ENCODE measurements around the gene ITPRIPL1. TPM values are rescaled to one million over a fixed set of nuclear protein-coding genes. Genes with fewer than 3 reads are reported as not detected.

ITPRIPL1 gene
- total and polyA plus RNA-seq, 8 donors: 1.3 to 6.1 (median 5.0) TPM

GRCh38 chr2:96315400-96316071 lies 9.6 kb upstream of the ITPRIPL1 start:
- peaks cover 0 to 16% of the 10 kb centered on the region in 2 donors for H3K4me1 ChIP-seq
- DNase-seq: no peak
- ATAC-seq: no peak
- H3K9me3 ChIP-seq: no peaks in the 10 kb centered on the region
- H3K27ac ChIP-seq: no peak overlapping the region
- intact Hi-C loops (cut with DNase I): no loop called here
- H3K36me3 ChIP-seq: no peaks in the 10 kb centered on the region
- H3K4me3 ChIP-seq: no peak overlapping the region
- TF ChIP-seq CTCF (IDR thresholded peaks at IDR 0.05): no peak
- H3K27me3 ChIP-seq: peaks cover 0 to 14% of the 10 kb centered on the region in 2 donors

- no peak for TF ChIP-seq CTCF (IDR thresholded peaks at IDR 0.05)
- Histone ChIP-seq H3K27ac (no peak overlapping the region), H3K27me3 (peaks cover 7 to 28% of the 10 kb centered on the region in 2 donors), H3K36me3 (no peaks in the 10 kb centered on the region), H3K9me3 (no peaks in the 10 kb centered on the region), H3K4me1 (peaks cover 3 to 30% of the 10 kb centered on the region in 2 donors), H3K4me3 (no peak overlapping the region)
- ATAC-seq (no peak), DNase-seq (no peak)
- intact Hi-C loops (cut with DNase I): no loop called here
Observed at GRCh38 chr2:96316999-96317398, 8.1 kb upstream of the ITPRIPL1 start.

GRCh38 chr2:96317584-96317997 lies 7.5 kb upstream of the ITPRIPL1 start:
- no peak overlapping the region for H3K27ac ChIP-seq
- no peak for DNase-seq
- intact Hi-C loops (cut with DNase I): no loop called here
- ATAC-seq: no peak
- TF ChIP-seq CTCF (IDR thresholded peaks at IDR 0.05): no peak
- peaks cover 3 to 33% of the 10 kb centered on the region in 2 donors for H3K4me1 ChIP-seq
- H3K36me3 ChIP-seq: no peaks in the 10 kb centered on the region
- H3K4me3 ChIP-seq: no peak overlapping the region
- H3K9me3 ChIP-seq: no peaks in the 10 kb centered on the region
- H3K27me3 ChIP-seq: peaks cover 8 to 34% of the 10 kb centered on the region in 2 donors

- H3K27ac ChIP-seq: no peak overlapping the region
- intact Hi-C loops (cut with DNase I): no loop called here
- DNase-seq (no peak), ATAC-seq (no peak)
- no peak for TF ChIP-seq CTCF (IDR thresholded peaks at IDR 0.05)
- H3K27me3 ChIP-seq: peaks cover 18 to 46% of the 10 kb centered on the region in 2 donors
- H3K4me1 ChIP-seq: peaks cover 3 to 33% of the 10 kb centered on the region in 2 donors
- H3K4me3 ChIP-seq: no peak overlapping the region
- H3K9me3 ChIP-seq: no peaks in the 10 kb centered on the region
- H3K36me3 ChIP-seq: no peaks in the 10 kb centered on the region
Observed at GRCh38 chr2:96318723-96319122, 6.4 kb upstream of the ITPRIPL1 start.

- no peak for DNase-seq
- peaks cover 24 to 52% of the 10 kb centered on the region in 2 donors for H3K27me3 ChIP-seq
- TF ChIP-seq CTCF (IDR thresholded peaks at IDR 0.05): no peak
- peaks cover 3 to 34% of the 10 kb centered on the region in 2 donors for H3K4me1 ChIP-seq
- no peak overlapping the region for H3K4me3 ChIP-seq
- H3K36me3 ChIP-seq: no peaks in the 10 kb centered on the region
- ATAC-seq: no peak
- no peak overlapping the region for H3K27ac ChIP-seq
- no peaks in the 10 kb centered on the region for H3K9me3 ChIP-seq
- intact Hi-C loops (cut with DNase I): no loop called here
Observed at GRCh38 chr2:96319396-96319795, 5.7 kb upstream of the ITPRIPL1 start.

Measured in left lung (tissue), 10 donors.